Tibial nerve (tissue), 4 donors: ENCODE measurements around the gene DENR.

Experiments
- CTCF ChIP-seq, 5 experiments: fragments of 200-600 bp in 3 of 5; fragments of 450-650 bp in 2 of 5; sonication (generic) in 3 of 5; IDR thresholded peaks; one replicate each; pipeline ENCODE4 v1.5.1; 2016 to 2019; ENCODE audit warnings: antibody characterized with exemption in 5 of 5, mild to moderate bottlenecking in 3 of 5, moderate library complexity in 2 of 5
- EP300 ChIP-seq, 2 donors: sonication (generic); formaldehyde crosslinking; IDR thresholded peaks; one replicate each; pipeline ENCODE4 v1.6.1; 2017; ENCODE audit warnings: antibody characterized with exemption in 2 of 2, mild to moderate bottlenecking in 1 of 2
- POLR2A ChIP-seq, 2 donors: fragments of 450-650 bp; IDR thresholded peaks; one replicate each; pipeline ENCODE4 v1.6.1; 2017; ENCODE audit warnings: antibody characterized with exemption in 2 of 2, mild to moderate bottlenecking in 2 of 2, moderate library complexity in 2 of 2

- peak; percentile 89 to 96 for TF ChIP-seq EP300 (IDR thresholded peaks at IDR 0.05)
- peak; percentile 88 to 97 (median 89) for TF ChIP-seq CTCF (IDR thresholded peaks at IDR 0.05)
- peak; percentile 62 to 74 for TF ChIP-seq POLR2A (IDR thresholded peaks at IDR 0.05)
These were observed at the start of gene DENR for GRCh38 chr12:122752464-122753318.
